Measurements from ENCODE around the gene GABARAPL2. TPM values are rescaled to one million over a fixed set of nuclear protein-coding genes. Genes with fewer than 3 reads are reported as not detected.

Gene GABARAPL2
- total and polyA plus RNA-seq, 2 experiments from 2014 or later = 47.8 to 130 TPM

DNA sequence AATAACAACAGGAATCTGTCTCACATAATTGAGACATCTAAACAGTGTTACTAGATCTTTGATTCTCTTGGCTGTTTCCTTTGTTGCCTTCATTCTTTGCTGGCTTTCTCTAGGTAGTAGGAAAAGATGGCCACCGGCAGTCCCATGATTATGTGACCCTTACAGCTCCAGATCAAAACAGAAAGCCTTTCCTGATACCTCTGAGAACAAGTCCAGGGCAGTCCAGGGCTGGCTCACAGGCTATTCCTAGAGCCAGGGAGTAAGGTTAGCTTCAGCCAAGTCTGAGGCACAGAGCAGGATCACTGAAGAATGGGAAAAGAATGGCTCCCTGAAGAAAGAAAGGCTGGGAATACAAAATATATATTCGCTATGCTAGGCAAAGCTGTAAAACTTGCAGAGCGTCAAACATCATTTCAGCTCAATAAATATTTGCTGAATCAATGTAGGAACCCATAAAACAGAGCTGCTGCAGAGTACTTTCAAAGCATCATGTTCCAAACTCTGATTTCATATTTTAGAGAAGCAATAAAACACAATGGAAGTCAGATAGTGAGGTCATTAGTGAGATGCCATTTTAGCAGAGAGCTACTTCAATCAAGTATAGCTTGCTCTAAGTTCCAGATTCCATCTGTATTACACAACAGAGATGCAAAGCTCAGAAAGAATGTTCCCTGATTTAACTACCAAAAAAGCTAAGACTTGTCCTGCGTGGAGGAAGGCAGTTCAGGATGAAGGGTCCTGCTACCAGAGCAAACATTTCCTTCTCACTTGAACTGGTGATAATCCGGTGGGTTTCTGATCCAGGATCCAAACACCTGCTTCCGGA lies 33.5 kb downstream of the GABARAPL2 start (continued):
- TF ChIP-seq, protein P1, sequence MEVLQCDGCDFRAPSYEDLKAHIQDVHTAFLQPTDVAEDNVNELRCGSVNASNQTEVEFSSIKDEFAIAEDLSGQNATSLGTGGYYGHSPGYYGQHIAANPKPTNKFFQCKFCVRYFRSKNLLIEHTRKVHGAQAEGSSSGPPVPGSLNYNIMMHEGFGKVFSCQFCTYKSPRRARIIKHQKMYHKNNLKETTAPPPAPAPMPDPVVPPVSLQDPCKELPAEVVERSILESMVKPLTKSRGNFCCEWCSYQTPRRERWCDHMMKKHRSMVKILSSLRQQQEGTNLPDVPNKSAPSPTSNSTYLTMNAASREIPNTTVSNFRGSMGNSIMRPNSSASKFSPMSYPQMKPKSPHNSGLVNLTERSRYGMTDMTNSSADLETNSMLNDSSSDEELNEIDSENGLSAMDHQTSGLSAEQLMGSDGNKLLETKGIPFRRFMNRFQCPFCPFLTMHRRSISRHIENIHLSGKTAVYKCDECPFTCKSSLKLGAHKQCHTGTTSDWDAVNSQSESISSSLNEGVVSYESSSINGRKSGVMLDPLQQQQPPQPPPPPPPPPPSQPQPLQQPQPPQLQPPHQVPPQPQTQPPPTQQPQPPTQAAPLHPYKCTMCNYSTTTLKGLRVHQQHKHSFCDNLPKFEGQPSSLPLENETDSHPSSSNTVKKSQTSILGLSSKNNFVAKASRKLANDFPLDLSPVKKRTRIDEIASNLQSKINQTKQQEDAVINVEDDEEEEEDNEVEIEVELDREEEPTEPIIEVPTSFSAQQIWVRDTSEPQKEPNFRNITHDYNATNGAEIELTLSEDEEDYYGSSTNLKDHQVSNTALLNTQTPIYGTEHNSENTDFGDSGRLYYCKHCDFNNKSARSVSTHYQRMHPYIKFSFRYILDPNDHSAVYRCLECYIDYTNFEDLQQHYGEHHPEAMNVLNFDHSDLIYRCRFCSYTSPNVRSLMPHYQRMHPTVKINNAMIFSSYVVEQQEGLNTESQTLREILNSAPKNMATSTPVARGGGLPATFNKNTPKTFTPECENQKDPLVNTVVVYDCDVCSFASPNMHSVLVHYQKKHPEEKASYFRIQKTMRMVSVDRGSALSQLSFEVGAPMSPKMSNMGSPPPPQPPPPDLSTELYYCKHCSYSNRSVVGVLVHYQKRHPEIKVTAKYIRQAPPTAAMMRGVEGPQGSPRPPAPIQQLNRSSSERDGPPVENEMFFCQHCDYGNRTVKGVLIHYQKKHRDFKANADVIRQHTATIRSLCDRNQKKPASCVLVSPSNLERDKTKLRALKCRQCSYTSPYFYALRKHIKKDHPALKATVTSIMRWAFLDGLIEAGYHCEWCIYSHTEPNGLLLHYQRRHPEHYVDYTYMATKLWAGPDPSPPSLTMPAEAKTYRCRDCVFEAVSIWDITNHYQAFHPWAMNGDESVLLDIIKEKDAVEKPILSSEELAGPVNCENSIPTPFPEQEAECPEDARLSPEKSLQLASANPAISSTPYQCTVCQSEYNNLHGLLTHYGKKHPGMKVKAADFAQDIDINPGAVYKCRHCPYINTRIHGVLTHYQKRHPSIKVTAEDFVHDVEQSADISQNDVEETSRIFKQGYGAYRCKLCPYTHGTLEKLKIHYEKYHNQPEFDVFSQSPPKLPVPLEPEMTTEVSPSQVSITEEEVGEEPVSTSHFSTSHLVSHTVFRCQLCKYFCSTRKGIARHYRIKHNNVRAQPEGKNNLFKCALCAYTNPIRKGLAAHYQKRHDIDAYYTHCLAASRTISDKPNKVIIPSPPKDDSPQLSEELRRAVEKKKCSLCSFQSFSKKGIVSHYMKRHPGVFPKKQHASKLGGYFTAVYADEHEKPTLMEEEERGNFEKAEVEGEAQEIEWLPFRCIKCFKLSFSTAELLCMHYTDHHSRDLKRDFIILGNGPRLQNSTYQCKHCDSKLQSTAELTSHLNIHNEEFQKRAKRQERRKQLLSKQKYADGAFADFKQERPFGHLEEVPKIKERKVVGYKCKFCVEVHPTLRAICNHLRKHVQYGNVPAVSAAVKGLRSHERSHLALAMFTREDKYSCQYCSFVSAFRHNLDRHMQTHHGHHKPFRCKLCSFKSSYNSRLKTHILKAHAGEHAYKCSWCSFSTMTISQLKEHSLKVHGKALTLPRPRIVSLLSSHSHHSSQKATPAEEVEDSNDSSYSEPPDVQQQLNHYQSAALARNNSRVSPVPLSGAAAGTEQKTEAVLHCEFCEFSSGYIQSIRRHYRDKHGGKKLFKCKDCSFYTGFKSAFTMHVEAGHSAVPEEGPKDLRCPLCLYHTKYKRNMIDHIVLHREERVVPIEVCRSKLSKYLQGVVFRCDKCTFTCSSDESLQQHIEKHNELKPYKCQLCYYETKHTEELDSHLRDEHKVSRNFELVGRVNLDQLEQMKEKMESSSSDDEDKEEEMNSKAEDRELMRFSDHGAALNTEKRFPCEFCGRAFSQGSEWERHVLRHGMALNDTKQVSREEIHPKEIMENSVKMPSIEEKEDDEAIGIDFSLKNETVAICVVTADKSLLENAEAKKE (CRISPR knock-in tag; IDR thresholded peaks at IDR 0.05) = no peak
- TF ChIP-seq EZH2phosphoT487 (IDR thresholded peaks at IDR 0.05; ENCODE audit: unreplicated experiment) = no peak
- TF ChIP-seq ZNF114 (CRISPR knock-in tag; IDR thresholded peaks at IDR 0.05) = no peak
- TF ChIP-seq NANOG (IDR thresholded peaks at IDR 0.05; ENCODE audit: borderline replicate concordance) = no peak
- TF ChIP-seq, protein P2, sequence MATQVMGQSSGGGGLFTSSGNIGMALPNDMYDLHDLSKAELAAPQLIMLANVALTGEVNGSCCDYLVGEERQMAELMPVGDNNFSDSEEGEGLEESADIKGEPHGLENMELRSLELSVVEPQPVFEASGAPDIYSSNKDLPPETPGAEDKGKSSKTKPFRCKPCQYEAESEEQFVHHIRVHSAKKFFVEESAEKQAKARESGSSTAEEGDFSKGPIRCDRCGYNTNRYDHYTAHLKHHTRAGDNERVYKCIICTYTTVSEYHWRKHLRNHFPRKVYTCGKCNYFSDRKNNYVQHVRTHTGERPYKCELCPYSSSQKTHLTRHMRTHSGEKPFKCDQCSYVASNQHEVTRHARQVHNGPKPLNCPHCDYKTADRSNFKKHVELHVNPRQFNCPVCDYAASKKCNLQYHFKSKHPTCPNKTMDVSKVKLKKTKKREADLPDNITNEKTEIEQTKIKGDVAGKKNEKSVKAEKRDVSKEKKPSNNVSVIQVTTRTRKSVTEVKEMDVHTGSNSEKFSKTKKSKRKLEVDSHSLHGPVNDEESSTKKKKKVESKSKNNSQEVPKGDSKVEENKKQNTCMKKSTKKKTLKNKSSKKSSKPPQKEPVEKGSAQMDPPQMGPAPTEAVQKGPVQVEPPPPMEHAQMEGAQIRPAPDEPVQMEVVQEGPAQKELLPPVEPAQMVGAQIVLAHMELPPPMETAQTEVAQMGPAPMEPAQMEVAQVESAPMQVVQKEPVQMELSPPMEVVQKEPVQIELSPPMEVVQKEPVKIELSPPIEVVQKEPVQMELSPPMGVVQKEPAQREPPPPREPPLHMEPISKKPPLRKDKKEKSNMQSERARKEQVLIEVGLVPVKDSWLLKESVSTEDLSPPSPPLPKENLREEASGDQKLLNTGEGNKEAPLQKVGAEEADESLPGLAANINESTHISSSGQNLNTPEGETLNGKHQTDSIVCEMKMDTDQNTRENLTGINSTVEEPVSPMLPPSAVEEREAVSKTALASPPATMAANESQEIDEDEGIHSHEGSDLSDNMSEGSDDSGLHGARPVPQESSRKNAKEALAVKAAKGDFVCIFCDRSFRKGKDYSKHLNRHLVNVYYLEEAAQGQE (IDR thresholded peaks at IDR 0.05; ENCODE audit: unreplicated experiment) = no peak
- TF ChIP-seq, protein P3, sequence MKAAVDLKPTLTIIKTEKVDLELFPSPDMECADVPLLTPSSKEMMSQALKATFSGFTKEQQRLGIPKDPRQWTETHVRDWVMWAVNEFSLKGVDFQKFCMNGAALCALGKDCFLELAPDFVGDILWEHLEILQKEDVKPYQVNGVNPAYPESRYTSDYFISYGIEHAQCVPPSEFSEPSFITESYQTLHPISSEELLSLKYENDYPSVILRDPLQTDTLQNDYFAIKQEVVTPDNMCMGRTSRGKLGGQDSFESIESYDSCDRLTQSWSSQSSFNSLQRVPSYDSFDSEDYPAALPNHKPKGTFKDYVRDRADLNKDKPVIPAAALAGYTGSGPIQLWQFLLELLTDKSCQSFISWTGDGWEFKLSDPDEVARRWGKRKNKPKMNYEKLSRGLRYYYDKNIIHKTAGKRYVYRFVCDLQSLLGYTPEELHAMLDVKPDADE (IDR thresholded peaks at IDR 0.05) = no peak
- no peak for TF ChIP-seq STAT1 (IDR thresholded peaks at IDR 0.05; ENCODE audit: unreplicated experiment)
- no peak for TF ChIP-seq POLR2AphosphoS5 (IDR thresholded peaks at IDR 0.05; ENCODE audit: low read depth)
- no peak for TF ChIP-seq JUNB (IDR thresholded peaks at IDR 0.05; ENCODE audit: unreplicated experiment)
